HG03280 (cell line): Measurements from ENCODE around the gene PIK3IP1.

Source experiments
- ATAC-seq: cut with Tn5 transposase; IDR thresholded peaks from one replicate; pipeline ENCODE4 v1.9.1; 2021; ENCODE audit warnings: mild to moderate bottlenecking, moderate library complexity; ENCODE audit not compliant: unreplicated experiment

PIK3IP1 gene

GRCh38 chr22:31313366-31314147 lies 21.3 kb upstream of the PIK3IP1 start:
- ATAC-seq = no peak

- no peak for ATAC-seq
These were observed 15.9 kb upstream of the PIK3IP1 start for GRCh38 chr22:31308181-31308580.

GRCh38 chr22:31305194-31305593 lies 12.9 kb upstream of the PIK3IP1 start:
- ATAC-seq = no peak

- ATAC-seq = no peak
These were observed 10.2 kb upstream of the PIK3IP1 start for GRCh38 chr22:31302537-31302936.

- no peak for ATAC-seq
These were observed 9.7 kb upstream of the PIK3IP1 start for GRCh38 chr22:31302006-31302405.

GRCh38 chr22:31300896-31301295 lies 8.6 kb upstream of the PIK3IP1 start:
- no peak for ATAC-seq

- ATAC-seq = no peak
These were observed 3.8 kb upstream of the PIK3IP1 start for GRCh38 chr22:31295831-31296657.

- no peak for ATAC-seq
These were observed 3.1 kb upstream of the PIK3IP1 start for GRCh38 chr22:31295360-31295759.

GRCh38 chr22:31291481-31292235 lies 630 bp downstream of the PIK3IP1 start:
- ATAC-seq = no peak

GRCh38 chr22:31290494-31291471 lies 1.5 kb downstream of the PIK3IP1 start:
- ATAC-seq = peak; percentile 93

- no peak for ATAC-seq
These were observed 2.9 kb downstream of the PIK3IP1 start for GRCh38 chr22:31289344-31289743.

GRCh38 chr22:31288496-31289240 lies 3.6 kb downstream of the PIK3IP1 start:
- no peak for ATAC-seq

- ATAC-seq = no peak
These were observed 4.3 kb downstream of the PIK3IP1 start for GRCh38 chr22:31287818-31288495.

GRCh38 chr22:31286360-31287255 lies 5.7 kb downstream of the PIK3IP1 start:
- no peak for ATAC-seq

- ATAC-seq = no peak
These were observed 7.8 kb downstream of the PIK3IP1 start for GRCh38 chr22:31284281-31285155.

- no peak for ATAC-seq
These were observed 9.4 kb downstream of the PIK3IP1 start for GRCh38 chr22:31282748-31283468.
